IPS DF 6.9 (cell line): ENCODE measurements around the gene REEP5.

ENCODE experiments used
- DNase-seq: peaks from one replicate; pipeline ENCODE4 v3.0.0-alpha.2; 2013; ENCODE audit warnings: low read depth, low spot score
- H3K27ac ChIP-seq: one replicate; pipeline ENCODE4 v1.5.1; 2013; ENCODE audit warnings: low read length, control low read depth
- H3K27me3 ChIP-seq: 2 replicates; pipeline ENCODE4 v1.6.1; 2013; ENCODE audit warnings: mild to moderate bottlenecking, low read length; ENCODE audit not compliant: control insufficient read depth, insufficient read depth
- H3K36me3 ChIP-seq: 2 replicates; pipeline ENCODE4 v1.6.1; 2013; ENCODE audit warnings: low read length; ENCODE audit not compliant: control insufficient read depth, insufficient read depth
- H3K4me1 ChIP-seq: 2 replicates; pipeline ENCODE4 v1.6.1; 2013; ENCODE audit warnings: low read length; ENCODE audit not compliant: control insufficient read depth, insufficient read depth
- H3K4me3 ChIP-seq: 2 replicates; pipeline ENCODE4 v1.5.1; 2013; ENCODE audit warnings: mild to moderate bottlenecking, low read length
- H3K9me3 ChIP-seq: 2 replicates; pipeline ENCODE4 v1.6.1; 2013; ENCODE audit warnings: low read length, inconsistent platforms; ENCODE audit not compliant: control insufficient read depth, insufficient read depth
- WGBS: extraction: QIAGEN DNeasy Blood & Tissue Kit; methylation state at CpG from one replicate; pipeline ENCODE4 v1.1.7; 2013; ENCODE audit warnings: mixed read lengths, missing lambda C conversion rate; ENCODE audit not compliant: insufficient read length, insufficient coverage; 5-methylcytosine and 5-hydroxymethylcytosine counted together

Gene REEP5

DNA sequence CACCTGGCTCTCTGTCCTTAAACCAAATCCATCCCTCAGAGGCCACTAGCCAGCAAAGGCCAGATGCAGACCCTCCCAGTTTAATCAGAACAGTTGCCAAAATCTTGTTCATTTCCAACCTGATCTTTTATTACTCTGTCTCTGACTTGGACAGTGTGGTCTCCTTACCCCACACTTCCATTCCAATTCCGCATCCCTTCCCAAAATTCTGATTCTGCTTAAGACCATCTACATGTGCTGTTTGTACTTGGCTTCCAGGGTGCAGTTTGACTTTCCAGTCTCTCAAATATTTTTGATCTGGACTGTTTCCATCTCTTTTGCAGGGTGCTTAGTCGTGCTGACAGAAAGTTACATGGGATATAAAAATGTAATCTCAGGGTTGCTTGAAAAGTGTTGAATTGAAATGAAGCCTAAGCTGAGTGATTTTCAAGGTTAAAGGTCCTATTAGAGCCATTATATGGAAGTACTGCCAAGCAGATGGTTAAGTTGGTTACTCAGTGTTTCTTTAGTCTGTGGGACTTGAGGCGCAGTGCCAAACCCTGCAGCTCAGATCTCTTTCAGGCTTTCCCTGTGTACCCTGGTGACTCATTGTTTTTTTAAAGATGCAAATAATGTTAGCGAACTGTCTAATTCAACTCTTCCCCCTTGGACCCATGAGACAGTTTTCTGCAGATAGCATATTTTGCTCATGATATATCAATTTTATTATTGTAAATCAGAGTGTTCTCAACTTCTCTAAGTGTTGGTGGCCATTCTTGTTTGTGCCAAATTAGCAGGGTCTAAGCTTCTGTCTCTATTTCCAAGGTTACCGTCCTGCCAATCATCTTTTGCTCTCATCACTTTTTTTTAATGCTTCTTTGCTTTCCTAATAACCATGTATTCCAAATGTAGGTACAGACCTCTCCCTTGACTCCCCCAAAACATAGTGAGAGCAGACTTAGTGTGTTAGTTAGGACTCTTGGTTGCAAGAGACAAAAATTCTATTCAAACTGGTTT is 36.4 kb upstream of the REEP5 start:
- no CpG with 5 or more reads among the region's 5 CpGs for WGBS
- H3K4me1 ChIP-seq: no peaks in the 10 kb centered on the region
- no peaks in the 10 kb centered on the region for H3K9me3 ChIP-seq
- no peaks in the 10 kb centered on the region for H3K27me3 ChIP-seq
- no peak for DNase-seq
- H3K27ac ChIP-seq: no peak overlapping the region
- no peak overlapping the region for H3K4me3 ChIP-seq
- no peaks in the 10 kb centered on the region for H3K36me3 ChIP-seq

GRCh38 chr5:112957036-112957808 is 35.2 kb upstream of the REEP5 start:
- H3K4me3 ChIP-seq: no peak overlapping the region
- no peaks in the 10 kb centered on the region for H3K27me3 ChIP-seq
- WGBS: no CpG with 5 or more reads among the region's 2 CpGs
- no peaks in the 10 kb centered on the region for H3K4me1 ChIP-seq
- no peaks in the 10 kb centered on the region for H3K9me3 ChIP-seq
- H3K27ac ChIP-seq: no peak overlapping the region
- no peak for DNase-seq
- no peaks in the 10 kb centered on the region for H3K36me3 ChIP-seq

GRCh38 chr5:112956606-112957005 is 34.6 kb upstream of the REEP5 start:
- Histone ChIP-seq H3K27ac (no peak overlapping the region), H3K9me3 (no peaks in the 10 kb centered on the region), H3K27me3 (no peaks in the 10 kb centered on the region), H3K4me3 (no peak overlapping the region), H3K4me1 (no peaks in the 10 kb centered on the region), H3K36me3 (no peaks in the 10 kb centered on the region)
- no CpG with 5 or more reads among the region's 3 CpGs for WGBS
- DNase-seq: no peak

DNA sequence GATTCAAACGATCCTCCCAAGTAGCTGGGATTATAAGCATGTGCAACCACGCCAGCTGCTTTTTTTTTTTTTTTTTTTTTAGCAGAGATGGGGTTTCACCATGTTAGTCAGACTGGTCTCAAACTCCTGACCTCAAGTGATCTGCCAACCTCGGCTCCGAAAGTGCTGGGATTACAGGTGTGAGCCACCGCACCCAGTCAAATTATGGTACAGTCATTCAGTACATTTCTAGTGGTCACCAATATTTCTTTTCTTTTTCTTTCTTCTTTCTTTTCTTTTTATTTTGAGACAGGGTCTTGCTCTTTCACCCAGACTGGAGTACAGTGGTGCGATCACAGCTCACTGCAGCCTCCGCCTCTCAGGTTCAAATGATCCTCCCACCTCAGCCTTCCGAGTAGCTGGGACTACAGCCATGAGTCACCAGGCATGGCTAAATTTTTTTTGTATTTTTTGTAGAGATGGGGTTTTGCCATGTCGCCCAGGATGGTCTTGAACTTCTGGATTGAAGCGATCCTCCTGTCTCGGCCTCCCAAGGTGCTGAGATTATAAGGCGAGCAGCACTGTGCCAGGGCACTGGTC is 29.2 kb upstream of the REEP5 start:
- no peaks in the 10 kb centered on the region for H3K9me3 ChIP-seq
- no peaks in the 10 kb centered on the region for H3K4me1 ChIP-seq
- no peaks in the 10 kb centered on the region for H3K36me3 ChIP-seq
- no peak overlapping the region for H3K4me3 ChIP-seq
- WGBS: no CpG with 5 or more reads among the region's 12 CpGs
- no peak overlapping the region for H3K27ac ChIP-seq
- no peaks in the 10 kb centered on the region for H3K27me3 ChIP-seq
- DNase-seq: no peak

DNA sequence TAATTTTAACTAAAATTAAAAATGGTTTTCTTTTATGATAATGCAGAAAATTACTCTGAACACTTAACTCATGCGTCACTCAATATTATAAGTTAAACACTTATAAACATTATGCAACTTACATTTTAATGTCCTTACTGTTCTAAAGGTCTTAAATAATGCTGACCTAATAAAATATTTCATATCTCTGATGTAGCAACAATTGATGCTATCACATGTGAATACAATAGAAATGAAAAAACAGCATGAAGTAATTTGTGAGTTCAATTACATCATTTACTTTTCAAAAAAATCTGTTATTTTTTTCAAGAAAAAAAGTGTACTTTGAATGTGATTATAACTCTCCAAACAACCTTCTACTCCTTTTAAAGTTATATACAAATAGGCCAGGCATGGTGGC is 26.4 kb upstream of the REEP5 start:
- Histone ChIP-seq H3K9me3 (no peaks in the 10 kb centered on the region), H3K27ac (no peak overlapping the region), H3K4me3 (no peak overlapping the region), H3K4me1 (no peaks in the 10 kb centered on the region), H3K27me3 (no peaks in the 10 kb centered on the region), H3K36me3 (no peaks in the 10 kb centered on the region)
- DNase-seq: no peak
- no CpG with 5 or more reads among the region's 1 CpG for WGBS

DNA sequence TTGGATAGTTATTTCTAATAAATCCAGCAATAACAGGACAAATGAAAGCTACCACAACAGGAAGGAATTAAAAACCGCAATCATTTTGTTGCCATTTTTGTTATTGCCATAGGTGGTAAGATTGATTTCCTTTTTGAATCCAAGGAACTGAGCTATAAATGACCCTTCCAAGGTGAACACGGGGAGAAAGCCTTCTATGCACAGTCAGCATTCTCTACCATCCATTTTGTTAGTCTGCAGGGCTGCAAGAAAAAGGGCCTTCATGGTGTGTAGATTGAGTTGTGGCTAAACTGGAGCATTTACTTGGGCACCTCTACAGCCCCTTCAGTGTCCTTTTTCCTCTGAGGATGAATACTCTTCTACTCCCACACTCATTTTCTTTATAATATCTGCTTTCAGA is 18.6 kb upstream of the REEP5 start:
- Histone ChIP-seq H3K27ac (no peak overlapping the region), H3K36me3 (no peaks in the 10 kb centered on the region), H3K4me3 (no peak overlapping the region), H3K4me1 (no peaks in the 10 kb centered on the region), H3K27me3 (no peaks in the 10 kb centered on the region), H3K9me3 (no peaks in the 10 kb centered on the region)
- DNase-seq: no peak
- WGBS: no CpG with 5 or more reads among the region's 2 CpGs

DNA sequence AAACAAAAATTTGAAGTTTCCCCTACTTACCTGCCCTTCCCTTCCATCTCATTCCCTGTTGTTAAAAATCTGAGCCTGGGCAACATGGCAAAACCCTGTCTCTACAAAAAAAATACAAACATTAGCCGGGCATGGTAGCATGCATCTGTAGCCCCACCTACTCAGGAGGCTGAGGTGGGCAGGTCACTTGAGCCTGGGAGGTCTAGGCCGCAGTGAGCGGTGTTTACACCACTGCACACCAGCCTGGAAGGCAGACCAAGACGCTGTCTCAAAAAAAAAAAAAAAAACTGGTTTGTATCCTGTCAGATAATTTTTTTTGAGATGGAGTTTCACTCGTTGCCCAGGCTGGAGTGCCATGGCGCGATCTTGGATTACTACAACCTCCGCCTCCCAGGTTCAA is 16.3 kb upstream of the REEP5 start:
- H3K27ac ChIP-seq: no peak overlapping the region

DNA sequence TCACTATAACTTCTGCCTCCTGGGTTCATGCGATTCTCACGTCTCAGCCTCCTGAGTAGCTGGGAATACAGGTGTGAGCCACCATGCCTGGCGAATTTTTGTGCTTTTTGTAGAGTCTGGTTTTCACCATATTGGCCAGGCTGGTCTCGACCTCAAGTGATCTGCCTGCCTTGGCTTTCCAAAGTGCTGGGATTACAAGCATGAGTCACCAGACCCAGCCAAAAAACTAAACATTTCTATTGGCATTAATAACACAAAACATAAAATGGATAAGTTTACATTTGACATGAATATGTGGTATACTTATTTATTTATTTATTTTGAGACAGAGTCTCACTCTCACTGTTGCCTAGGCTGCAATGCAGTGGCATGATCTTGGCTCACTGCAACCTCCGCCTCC is 13.6 kb upstream of the REEP5 start:
- Histone ChIP-seq H3K36me3 (no peaks in the 10 kb centered on the region), H3K4me3 (no peak overlapping the region), H3K9me3 (no peaks in the 10 kb centered on the region), H3K4me1 (no peaks in the 10 kb centered on the region), H3K27me3 (no peaks in the 10 kb centered on the region), H3K27ac (no peak overlapping the region)
- no CpG with 5 or more reads among the region's 5 CpGs for WGBS
- DNase-seq: no peak

More for the DNA sequence above, 16.3 kb upstream of the REEP5 start:
- Histone ChIP-seq H3K4me1 (no peaks in the 10 kb centered on the region), H3K4me3 (no peak overlapping the region), H3K27me3 (no peaks in the 10 kb centered on the region), H3K36me3 (no peaks in the 10 kb centered on the region), H3K9me3 (no peaks in the 10 kb centered on the region)
- DNase-seq: no peak
- no CpG with 5 or more reads among the region's 8 CpGs for WGBS

DNA sequence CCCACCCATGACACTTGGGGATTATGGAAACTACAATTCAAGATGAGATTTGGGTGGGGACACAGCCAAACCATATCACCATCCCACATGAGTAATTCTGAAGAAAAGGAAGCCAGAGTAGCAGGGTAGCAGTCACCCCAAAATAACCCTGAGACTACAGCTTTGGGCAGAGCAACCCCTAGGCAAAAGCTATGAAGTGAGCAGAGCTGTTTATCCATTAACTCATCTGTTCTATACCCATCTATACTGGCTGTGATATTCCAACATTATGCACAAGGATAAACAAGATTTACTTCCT is 12.3 kb upstream of the REEP5 start:
- Histone ChIP-seq H3K9me3 (no peaks in the 10 kb centered on the region), H3K27me3 (no peaks in the 10 kb centered on the region), H3K4me1 (no peaks in the 10 kb centered on the region), H3K4me3 (no peak overlapping the region), H3K27ac (no peak overlapping the region), H3K36me3 (no peaks in the 10 kb centered on the region)
- DNase-seq: no peak

DNA sequence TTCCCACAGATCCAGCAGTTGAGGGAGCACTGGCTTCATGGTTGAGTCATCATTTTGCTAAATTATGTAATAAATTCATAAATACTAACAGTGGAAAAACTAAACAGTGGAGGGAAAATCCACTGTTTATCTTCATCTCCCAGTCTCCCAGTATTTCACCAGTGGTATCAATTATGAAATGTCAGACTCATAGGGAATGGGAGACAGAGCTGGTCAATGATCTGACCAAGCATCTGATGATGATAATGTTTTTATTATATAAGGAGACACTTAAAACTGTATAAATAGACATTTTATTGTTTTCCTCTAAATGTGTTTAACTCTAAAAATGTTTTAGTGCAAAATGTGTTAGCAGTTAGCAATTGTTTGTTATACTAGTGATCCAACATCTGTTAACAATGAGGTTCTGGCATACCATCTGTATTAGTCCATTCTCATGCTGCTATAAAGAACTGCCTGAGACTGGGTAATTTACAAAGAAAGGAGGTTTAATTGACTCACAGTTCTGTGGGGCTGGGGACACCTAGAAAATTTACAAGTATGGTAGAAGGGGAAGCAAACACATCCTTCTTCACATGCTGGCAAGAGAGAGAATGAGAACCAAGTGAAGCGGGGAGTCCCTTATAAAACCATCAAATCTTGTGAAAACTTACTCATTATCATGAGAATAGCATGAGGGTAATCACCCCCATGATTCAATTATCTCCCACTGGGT is 11.8 kb upstream of the REEP5 start:
- Histone ChIP-seq H3K27me3 (no peaks in the 10 kb centered on the region), H3K36me3 (no peaks in the 10 kb centered on the region), H3K4me3 (no peak overlapping the region), H3K9me3 (no peaks in the 10 kb centered on the region), H3K27ac (no peak overlapping the region), H3K4me1 (no peaks in the 10 kb centered on the region)
- no CpG with 5 or more reads among the region's 1 CpG for WGBS
- DNase-seq: no peak
